ENCODE results near the gene SEC22A.
A peak's percentile ranks its signal among the peaks of the same experiment; 100 is the strongest.

SEC22A gene

DNA sequence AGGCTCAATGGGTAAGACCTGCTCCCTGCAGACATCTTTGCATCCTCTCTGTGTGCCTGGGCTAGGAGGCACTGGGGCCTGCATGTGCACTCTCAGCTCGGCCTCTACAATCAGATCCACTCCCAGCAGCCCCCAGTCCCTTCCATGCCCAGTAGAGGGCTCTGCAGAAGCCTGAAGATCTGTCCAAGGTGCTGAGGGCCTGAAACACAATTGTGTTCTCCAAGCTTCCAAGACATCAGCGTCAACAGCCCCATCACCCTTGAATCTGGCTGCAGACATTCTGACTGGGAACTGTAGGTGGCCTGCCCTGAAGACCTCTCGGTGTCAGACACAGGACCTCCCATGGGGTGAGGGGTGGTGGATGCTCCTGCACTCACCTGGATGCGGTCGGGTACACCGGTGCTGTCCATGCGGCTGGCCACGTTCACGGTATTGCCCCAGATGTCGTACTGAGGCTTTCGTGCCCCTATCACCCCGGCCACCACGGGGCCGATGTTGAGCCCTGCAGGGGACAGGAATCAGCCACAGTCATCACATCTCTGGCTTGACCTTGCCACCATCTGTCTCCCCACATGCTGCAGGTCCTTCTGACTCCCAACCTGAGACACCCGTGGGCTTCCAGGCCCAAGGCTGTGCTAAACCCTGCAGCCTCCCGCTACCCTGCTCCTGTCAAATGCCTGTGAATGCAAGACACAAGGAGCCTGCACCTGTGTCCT, 84.7 kb downstream of the SEC22A start:
- TF ChIP-seq, protein P1, sequence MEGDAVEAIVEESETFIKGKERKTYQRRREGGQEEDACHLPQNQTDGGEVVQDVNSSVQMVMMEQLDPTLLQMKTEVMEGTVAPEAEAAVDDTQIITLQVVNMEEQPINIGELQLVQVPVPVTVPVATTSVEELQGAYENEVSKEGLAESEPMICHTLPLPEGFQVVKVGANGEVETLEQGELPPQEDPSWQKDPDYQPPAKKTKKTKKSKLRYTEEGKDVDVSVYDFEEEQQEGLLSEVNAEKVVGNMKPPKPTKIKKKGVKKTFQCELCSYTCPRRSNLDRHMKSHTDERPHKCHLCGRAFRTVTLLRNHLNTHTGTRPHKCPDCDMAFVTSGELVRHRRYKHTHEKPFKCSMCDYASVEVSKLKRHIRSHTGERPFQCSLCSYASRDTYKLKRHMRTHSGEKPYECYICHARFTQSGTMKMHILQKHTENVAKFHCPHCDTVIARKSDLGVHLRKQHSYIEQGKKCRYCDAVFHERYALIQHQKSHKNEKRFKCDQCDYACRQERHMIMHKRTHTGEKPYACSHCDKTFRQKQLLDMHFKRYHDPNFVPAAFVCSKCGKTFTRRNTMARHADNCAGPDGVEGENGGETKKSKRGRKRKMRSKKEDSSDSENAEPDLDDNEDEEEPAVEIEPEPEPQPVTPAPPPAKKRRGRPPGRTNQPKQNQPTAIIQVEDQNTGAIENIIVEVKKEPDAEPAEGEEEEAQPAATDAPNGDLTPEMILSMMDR (conservative IDR thresholded peaks at IDR 0.05; ENCODE audit: low read depth, low read length), result peak; percentile 97
- no peak overlapping the region for H3K4me3 ChIP-seq (ENCODE audit: low read depth, low read length)
- DNase-seq (ENCODE audit: low read depth), result peak; percentile 86

DNA sequence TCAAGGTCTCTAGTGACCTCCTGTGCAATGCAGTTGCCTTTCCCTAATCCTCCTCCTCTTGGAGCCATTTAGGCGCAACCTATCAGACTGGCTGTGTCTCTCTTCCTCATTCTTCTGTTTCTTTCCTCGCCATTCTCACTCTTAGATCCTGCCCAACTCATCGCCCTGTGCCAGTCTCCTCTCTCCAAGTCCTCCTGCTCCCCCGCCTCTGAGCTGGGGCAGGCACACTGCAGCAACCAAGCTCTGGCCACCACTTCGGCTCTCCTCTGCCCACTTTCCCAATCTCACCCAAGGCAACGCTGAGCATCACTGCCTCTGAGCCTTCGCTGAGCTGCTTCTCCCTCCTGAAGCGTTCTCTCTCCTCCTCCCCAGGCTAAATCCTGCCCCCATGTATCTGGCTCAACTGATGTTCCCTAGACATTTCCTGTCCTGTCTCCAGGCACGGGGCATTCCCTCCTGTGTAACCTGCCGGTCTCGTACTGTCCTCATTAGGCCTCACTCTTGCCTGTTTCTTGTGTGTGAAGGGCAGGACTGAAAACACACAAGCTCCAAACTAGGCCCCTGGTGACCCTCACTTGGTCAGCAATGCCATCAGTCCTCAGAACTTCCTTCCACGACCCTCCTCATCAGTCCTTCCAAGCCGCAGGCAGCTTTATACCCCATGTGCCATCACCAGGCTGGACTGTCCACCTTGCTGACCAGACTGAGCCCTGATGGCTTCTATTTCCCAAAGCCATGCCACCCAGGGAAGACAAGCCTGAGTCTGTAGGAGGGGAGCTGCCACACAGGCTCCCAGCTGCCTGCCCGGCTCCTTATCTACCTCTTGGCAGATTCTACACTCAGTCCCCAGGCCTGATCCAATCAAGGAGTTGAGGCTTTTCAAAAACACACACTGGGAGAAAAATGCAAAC, 85.6 kb downstream of the SEC22A start:
- TF ChIP-seq, protein P1 (conservative IDR thresholded peaks at IDR 0.05; ENCODE audit: low read depth, low read length), result no peak
- no peak overlapping the region for H3K4me3 ChIP-seq (ENCODE audit: low read depth, low read length)
- DNase-seq (ENCODE audit: low read depth), result no peak

DNA sequence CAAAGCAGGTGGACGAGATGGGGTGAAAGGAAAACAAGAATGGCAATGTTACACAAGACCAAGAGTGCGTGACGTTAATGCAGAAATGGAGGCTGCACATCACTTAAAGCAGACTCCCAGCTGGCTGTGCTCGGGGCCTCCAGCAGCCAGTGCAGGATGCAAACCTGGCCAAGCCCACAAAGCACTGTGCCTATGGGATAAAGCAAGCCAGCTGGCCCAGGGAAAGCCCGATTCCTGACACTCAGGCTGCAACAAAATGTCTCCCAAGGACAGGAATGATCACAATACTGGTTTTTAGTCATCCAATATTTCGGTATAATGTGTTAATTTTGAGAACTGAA, 86.2 kb downstream of the SEC22A start:
- DNase-seq (ENCODE audit: low read depth), result no peak
- TF ChIP-seq, protein P1 (conservative IDR thresholded peaks at IDR 0.05; ENCODE audit: low read depth, low read length), result no peak
- no peak overlapping the region for H3K4me3 ChIP-seq (ENCODE audit: low read depth, low read length)

DNA sequence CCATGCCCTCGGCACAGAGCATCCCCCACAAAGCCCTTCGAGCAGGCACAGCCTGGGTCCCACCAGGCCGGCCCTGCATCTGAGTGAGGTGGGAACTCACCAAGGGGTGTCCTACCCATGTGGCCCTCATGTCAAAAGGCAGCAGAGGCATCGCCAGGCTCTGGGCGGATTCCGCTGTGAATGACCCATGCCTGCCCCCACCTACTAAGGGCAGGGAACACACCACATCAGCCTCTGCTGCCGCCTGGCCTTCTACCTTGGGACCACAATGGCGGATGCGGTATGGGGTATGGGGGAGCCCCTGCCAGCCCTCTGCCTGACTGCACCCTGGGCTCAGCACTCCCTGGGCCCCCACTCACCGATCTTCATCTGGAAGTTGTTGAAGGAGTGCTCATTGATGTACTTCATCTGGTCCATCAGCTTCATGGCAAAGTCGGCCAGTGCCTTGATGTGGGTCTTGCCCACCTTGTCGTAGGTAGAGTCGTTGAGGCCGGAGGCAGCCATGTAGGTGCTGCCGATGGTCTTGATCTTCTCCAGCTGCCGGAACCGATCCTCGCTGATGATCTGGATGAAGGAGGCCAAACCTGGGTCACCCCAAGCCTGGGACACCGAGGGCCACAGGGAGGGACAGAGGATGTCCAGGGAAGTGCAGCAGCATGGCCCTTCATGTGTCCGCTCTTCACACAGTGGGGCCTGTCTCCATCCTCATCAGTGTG, 87.8 kb downstream of the SEC22A start:
- no peak for DNase-seq (ENCODE audit: low read depth)
- TF ChIP-seq, protein P1 (conservative IDR thresholded peaks at IDR 0.05; ENCODE audit: low read depth, low read length), result no peak
- no peak overlapping the region for H3K4me3 ChIP-seq (ENCODE audit: low read depth, low read length)

DNA sequence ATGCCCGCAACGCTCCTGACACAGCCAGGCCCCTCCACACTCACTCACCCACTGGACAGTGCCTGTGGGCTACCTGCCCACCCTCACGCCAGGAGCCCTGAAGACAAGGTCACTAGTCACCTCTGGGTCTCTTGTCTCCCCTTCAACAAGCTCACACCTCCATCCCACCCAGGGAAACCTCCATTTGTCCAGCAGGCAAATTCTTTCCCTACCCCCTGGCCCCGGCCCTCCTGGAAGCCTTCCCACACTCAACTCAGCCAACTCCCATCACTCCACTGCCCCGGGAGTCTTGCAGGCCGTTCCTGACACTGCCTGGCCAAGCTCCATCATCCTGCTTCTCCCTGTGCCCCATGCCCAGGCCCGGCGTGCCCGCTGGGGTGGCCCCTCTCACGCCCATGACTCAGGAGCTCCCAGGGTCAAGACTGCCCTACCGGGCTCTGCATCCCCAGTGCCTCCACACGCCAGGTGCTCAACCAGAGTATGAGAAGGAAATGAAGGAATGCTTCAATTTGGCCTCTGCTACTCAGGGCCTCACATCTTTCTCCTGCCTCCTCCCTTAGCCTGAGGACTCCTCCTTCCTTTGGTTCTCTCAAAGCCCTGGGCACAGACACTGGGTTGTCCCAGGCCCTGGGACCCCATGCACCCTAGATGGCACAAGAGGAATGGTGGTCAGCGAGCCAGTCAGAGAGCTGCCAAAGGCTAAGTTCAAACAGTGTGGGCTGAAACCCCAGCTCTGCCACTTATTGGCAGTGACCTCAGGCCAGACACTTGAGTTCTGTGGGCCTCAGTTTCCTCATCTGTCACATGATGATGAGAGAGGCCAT, 88.6 kb downstream of the SEC22A start:
- TF ChIP-seq, protein P1 (conservative IDR thresholded peaks at IDR 0.05; ENCODE audit: low read depth, low read length), result no peak
- DNase-seq (ENCODE audit: low read depth), result no peak
- no peak overlapping the region for H3K4me3 ChIP-seq (ENCODE audit: low read depth, low read length)

DNA sequence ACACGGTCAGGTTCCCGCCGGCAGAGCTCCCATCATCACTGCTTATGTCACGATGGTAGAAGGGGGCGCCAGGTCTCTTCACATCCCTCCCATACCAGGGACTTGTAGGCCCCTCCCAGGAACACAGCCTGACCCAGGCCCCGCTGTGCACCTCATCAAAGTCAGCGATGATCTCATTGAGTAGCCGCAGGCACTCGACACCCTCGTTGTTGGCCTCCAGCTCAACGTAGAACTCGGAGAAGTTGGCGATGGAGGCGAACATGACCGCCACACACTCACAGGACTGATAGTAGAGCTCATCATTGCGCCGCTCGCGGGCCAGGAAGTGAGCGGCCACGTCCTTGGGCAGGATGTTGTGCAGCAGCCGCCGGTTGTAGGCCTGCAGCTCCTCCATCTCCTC, 89.2 kb downstream of the SEC22A start:
- TF ChIP-seq, protein P1 (conservative IDR thresholded peaks at IDR 0.05; ENCODE audit: low read depth, low read length), result no peak

More for the DNA sequence above, 89.2 kb downstream of the SEC22A start:
- H3K4me3 ChIP-seq (ENCODE audit: low read depth, low read length), result no peak overlapping the region
- no peak for DNase-seq (ENCODE audit: low read depth)

Measured in choroid plexus epithelial cell (primary cell).